Gastrocnemius medialis (tissue), 4 donors: ENCODE measurements around the gene KLHL29.

ENCODE experiments used
- POLR2A ChIP-seq, 2 donors: fragments of 450-650 bp; IDR thresholded peaks; one replicate each; pipeline ENCODE4 v1.6.1; 2017; ENCODE audit warnings: antibody characterized with exemption in 2 of 2, mild to moderate bottlenecking in 2 of 2, moderate library complexity in 2 of 2
- TF ChIP-seq, protein P1 (sequence below), 5 experiments: fragments of 450-650 bp in 3 of 5; fragments of 200-600 bp in 2 of 5; sonication (generic) in 2 of 5; IDR thresholded peaks in 4 of 5; conservative IDR thresholded peaks in 1 of 5; 1 replicate in 4 of 5; 2 replicates in 1 of 5; pipeline ENCODE4 v1.5.1; 2016 to 2019; ENCODE audit warnings: antibody characterized with exemption in 5 of 5, mild to moderate bottlenecking in 3 of 5, moderate library complexity in 3 of 5

DNA sequence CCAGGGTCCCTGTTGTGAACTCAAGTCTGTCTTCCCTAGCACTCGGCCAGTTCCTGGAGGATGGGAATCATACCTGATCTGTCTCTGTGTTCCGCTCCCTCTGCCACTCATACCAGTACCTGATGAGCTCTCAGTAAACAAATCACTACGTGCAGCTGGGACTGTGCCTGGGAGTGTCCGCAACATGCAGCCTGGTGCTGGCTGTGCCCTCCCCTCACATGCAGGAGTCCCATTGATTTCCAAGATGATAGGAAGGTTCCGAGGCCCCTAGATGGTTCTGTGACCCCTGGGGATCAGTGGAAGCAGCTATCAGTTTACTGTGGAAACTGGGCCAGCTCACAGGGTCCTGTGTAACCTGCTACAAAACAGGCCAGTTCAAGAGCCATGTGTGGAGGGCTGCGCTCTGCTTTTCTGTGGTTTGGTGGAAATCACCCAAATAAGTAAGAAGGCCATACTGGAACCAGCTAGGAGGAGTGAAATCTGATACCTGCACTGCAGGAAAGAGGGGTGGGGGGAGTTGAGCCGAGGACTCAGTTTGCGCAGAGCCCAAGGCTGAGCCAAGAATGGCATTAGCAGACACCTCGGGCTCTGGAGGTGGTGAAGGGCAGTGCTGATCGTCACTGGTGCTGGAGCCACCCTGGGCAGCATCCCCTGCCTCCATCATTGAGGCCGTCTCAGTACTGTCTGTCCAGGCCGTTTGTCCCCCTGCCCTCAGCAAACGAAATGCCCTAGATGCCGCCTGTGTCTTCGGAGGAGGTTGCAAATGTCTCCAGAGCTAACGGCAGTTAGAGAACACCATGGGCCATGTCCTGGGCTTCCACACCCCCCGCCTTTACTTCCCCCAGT lies 93.3 kb downstream of the KLHL29 start:
- TF ChIP-seq POLR2A (IDR thresholded peaks at IDR 0.05): no peak
- TF ChIP-seq, protein P1, sequence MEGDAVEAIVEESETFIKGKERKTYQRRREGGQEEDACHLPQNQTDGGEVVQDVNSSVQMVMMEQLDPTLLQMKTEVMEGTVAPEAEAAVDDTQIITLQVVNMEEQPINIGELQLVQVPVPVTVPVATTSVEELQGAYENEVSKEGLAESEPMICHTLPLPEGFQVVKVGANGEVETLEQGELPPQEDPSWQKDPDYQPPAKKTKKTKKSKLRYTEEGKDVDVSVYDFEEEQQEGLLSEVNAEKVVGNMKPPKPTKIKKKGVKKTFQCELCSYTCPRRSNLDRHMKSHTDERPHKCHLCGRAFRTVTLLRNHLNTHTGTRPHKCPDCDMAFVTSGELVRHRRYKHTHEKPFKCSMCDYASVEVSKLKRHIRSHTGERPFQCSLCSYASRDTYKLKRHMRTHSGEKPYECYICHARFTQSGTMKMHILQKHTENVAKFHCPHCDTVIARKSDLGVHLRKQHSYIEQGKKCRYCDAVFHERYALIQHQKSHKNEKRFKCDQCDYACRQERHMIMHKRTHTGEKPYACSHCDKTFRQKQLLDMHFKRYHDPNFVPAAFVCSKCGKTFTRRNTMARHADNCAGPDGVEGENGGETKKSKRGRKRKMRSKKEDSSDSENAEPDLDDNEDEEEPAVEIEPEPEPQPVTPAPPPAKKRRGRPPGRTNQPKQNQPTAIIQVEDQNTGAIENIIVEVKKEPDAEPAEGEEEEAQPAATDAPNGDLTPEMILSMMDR (IDR thresholded peaks at IDR 0.05 in 4 of 5, conservative IDR thresholded peaks at IDR 0.05 in 1 of 5): no peak
